ENCODE measurements around the gene KRTAP4-16.
"Not testable (repeated sequence)": the region's sequence is repeated elsewhere in the genome, so short reads cannot be mapped to it uniquely, and the experiment has no call there.

Gene KRTAP4-16

DNA sequence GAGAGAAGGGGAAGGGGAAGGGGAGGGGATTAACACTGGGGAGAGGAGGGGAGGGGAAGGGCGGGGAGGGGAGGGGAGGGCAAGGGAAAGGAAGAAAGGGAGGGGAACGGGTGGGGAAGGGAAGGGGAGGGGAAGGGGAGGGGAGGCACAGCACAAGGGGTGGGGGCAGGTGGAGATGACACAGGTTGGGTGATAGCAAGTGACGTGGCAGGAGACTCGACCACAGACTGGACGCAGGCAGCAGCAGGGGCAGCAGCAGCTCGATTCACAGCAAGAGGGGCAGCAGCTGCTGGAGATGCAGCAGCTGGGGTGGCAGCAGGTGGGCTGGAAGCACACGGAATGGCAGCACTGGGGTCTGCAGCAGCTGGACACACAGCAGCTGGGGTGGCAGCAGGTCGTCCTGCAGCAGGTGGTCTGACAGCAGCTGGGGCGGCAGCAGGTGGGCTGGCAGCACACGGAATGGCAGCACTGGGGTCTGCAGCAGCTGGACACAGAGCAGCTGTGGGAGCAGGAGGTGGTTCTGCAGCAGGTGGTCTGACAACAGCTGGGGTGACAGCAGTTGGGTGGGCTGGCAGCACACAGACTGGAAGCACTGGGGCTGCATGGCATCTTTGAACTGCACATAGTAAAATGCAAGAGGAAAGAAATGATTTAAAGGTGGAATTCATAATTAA lies at the start of gene KRTAP4-16:
TSS of gene KRTAP4-16 (minus strand) at position 624 of the 674 bp plus-strand sequence. CDS start at position 624, 0 bp downstream.
- TF ChIP-seq, protein P1, sequence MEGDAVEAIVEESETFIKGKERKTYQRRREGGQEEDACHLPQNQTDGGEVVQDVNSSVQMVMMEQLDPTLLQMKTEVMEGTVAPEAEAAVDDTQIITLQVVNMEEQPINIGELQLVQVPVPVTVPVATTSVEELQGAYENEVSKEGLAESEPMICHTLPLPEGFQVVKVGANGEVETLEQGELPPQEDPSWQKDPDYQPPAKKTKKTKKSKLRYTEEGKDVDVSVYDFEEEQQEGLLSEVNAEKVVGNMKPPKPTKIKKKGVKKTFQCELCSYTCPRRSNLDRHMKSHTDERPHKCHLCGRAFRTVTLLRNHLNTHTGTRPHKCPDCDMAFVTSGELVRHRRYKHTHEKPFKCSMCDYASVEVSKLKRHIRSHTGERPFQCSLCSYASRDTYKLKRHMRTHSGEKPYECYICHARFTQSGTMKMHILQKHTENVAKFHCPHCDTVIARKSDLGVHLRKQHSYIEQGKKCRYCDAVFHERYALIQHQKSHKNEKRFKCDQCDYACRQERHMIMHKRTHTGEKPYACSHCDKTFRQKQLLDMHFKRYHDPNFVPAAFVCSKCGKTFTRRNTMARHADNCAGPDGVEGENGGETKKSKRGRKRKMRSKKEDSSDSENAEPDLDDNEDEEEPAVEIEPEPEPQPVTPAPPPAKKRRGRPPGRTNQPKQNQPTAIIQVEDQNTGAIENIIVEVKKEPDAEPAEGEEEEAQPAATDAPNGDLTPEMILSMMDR (IDR thresholded peaks at IDR 0.05; ENCODE audit: control extremely low read depth, extremely low read depth, low read depth, missing control alignments) = no peak
- ChIA-PET POLR2A (no interaction called here), CTCF (no interaction called here)
- DNase-seq (ENCODE audit: extremely low spot score) = no peak

DNA sequence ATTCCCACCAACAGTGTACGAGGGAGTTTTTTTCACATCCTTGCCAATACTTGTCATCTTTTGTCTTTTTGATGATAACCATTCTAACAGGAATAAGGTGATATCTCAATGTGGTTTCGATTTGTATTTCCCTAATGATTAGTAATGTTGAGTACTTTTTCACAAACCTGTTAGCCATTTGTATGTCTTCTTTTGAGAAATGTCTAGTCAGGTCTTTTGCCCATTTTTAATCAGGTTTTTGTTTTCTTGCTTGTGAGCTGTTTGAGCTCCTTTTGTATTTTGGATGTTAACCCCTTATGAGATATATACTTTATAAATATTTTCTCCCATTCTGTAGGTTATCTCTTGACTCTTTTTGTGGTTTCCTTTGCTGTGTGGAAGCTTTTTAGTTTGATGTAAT lies 49.5 kb upstream of the KRTAP4-16 start:
- DNase-seq (ENCODE audit: extremely low spot score) = no peak
- TF ChIP-seq, protein P1 (IDR thresholded peaks at IDR 0.05; ENCODE audit: control extremely low read depth, extremely low read depth, low read depth, missing control alignments) = no peak
- ChIA-PET POLR2A (no interaction called here), CTCF (no interaction called here)

DNA sequence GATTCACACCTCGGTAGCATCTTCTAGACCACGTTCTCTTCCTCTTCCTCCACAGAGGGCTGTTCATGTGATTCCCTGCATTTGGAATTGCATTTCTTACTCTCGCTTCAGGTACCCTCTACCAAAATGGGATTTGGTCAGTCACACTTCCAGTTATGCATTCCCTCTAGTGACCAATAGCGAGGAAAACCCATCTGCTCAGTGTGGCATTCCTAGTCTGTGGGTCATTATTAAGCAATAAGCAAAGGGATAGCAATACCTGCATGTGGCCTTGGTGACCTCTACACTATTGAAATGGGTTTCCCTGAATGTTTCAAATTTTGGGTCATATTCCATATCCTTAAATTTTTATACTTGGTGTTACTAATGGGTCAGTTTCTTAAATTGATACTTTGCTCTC lies 48.0 kb upstream of the KRTAP4-16 start:
- DNase-seq (ENCODE audit: extremely low spot score) = no peak
- POLR2A ChIA-PET = no interaction called here
- CTCF ChIA-PET = no interaction called here
- TF ChIP-seq, protein P1 (IDR thresholded peaks at IDR 0.05; ENCODE audit: control extremely low read depth, extremely low read depth, low read depth, missing control alignments) = no peak

DNA sequence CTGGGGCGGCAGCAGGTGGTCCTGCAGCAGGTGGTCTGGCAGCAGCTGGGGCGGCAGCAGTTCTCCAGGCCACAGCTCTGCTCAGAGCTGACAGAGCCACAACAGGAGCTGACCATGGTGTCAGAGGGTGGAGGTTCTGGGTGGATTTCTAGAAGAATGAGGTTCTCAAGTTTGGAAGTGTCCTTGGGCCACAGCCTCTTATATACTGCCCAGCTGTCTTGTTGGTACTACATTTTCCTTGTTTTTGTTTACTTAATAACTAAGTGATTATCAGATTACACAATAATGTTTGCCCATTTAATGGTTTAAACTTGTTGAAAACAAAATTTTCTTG lies 47.6 kb upstream of the KRTAP4-16 start, which contains the start of gene KRTAP4-5:
TSS of gene KRTAP4-5 (minus strand) at position 174 of the 334 bp plus-strand sequence. CDS start at position 116, 58 bp downstream.
- DNase-seq (ENCODE audit: extremely low spot score) = no peak
- ChIA-PET CTCF (no interaction called here), POLR2A (interaction anchor here (0.6 kb wide), 1 partner anchor 251 kb away, joined by 6 read pairs; no protein-coding TSS in a partner anchor)
- TF ChIP-seq, protein P1 (IDR thresholded peaks at IDR 0.05; ENCODE audit: control extremely low read depth, extremely low read depth, low read depth, missing control alignments) = no peak

DNA sequence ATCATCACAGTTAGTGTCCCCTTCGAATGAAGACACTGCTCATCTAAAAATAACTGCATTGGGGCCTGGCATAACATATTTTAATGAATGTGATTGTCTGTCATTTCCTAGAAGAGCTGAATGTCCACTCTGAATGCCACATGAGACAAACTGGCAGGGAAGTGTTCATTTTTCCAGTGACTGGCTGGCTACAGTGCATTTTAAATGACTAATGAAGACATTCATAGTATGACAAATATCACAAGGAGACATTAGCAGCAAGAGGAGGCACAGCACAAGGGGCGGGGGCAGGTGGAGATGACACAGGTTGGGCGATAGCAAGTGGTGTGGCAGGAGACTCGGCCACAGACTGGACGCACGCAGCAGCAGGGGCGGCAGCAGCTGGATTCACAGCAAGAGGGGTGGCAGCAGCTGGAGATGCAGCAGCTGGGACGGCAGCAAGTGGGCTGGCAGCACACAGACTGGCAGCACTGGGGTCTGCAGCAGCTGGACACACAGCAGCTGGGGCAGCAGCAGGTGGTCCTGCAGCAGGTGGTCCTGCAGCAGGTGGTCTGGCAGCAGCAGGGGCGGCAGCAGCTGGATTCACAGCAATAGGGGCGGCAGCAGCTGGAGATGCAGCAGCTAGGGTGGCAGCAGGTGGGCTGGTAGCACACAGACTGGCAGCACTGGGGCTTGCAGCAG lies 47.1 kb upstream of the KRTAP4-16 start:
- POLR2A ChIA-PET = interaction anchor here (0.6 kb wide), 1 partner anchor 250 kb away, joined by 6 read pairs; no protein-coding TSS in a partner anchor
- CTCF ChIA-PET; DNase-seq (ENCODE audit: extremely low spot score): not testable (repeated sequence)

DNA sequence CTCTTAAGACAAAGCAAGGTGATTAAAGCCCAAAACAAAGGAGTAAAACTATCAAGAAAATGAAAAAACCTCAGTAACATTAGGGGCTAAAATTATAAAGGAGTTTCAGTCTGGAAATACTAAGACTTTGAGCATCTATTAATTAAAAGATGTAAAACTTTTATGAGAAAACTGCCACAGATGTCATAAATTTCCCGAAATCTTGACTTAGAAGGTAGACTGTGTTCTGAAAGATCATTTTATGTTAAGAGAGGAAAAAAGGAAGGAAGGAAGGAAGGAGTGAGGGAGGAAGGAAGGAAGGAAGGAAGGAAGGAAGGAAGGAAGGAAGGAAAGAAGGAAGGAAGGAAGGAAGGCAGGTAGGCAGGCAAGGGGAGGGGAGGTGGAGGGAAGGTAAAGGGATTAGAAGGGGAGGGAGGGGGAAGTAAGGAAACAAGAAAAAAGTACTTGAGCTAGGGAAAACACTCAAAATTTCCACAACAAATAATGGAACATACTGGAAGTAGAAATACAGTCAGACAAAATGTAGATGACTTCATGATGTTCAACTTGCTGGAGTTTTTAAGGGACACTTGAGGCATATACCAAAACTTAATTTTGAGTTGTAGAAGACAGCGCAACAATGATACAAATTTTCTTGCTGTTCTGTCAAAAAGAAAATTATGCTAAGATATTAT lies 45.7 kb upstream of the KRTAP4-16 start:
- TF ChIP-seq, protein P1 (IDR thresholded peaks at IDR 0.05; ENCODE audit: control extremely low read depth, extremely low read depth, low read depth, missing control alignments) = no peak
- ChIA-PET CTCF (no interaction called here), POLR2A (no interaction called here)
- no peak for DNase-seq (ENCODE audit: extremely low spot score)

DNA sequence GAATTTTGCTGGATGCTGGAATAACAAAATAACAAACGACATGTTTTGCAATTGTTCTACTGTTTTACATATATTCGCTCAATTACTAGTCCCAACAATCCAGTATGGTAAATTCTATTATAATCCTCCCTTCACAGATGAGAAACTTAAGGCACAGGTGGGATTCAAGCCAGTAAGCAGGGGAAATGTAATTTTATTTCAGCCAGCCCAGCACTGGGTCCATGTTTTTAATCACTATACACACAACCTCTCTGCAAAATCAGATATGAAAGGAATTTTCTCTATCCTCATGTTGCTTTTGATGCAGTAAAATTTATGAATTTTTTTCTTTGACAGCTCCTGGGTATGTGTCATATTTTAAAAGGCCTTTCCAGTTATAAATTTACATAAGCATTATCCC lies 43.3 kb upstream of the KRTAP4-16 start:
- CTCF ChIA-PET = no interaction called here
- POLR2A ChIA-PET = no interaction called here
- DNase-seq (ENCODE audit: extremely low spot score) = no peak
- TF ChIP-seq, protein P1 (IDR thresholded peaks at IDR 0.05; ENCODE audit: control extremely low read depth, extremely low read depth, low read depth, missing control alignments) = no peak
